ENCODE results near the gene SLC13A3.

Gene SLC13A3

DNA sequence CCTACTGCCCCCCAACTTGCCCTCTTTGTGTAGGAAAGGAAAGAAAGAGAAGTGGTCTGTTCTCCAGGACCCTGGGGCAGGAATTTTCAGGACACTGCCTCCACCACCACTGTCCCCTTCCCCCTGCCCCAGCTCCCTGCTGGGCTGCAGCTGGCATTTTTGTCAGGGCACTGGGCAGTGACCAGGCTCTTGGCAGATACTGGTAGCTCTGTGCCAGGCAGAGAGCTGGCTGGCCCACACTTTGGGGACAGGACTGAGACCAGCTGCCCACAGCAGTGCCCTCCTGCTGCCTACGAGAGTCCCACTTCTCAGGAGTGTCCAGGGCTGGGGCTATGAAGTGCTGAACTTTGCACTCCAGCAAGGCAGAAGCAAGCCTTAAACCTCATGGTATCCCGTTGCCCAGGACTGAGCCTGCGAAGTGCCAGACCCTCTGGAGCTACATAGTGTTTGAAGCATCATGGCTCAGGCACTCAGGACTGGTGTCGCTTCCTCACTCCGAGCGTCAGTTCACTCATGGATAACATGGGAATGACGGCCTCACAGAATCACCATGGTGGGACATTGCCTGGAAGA is 19.3 kb downstream of the SLC13A3 start:
- no peak for DNase-seq

DNA sequence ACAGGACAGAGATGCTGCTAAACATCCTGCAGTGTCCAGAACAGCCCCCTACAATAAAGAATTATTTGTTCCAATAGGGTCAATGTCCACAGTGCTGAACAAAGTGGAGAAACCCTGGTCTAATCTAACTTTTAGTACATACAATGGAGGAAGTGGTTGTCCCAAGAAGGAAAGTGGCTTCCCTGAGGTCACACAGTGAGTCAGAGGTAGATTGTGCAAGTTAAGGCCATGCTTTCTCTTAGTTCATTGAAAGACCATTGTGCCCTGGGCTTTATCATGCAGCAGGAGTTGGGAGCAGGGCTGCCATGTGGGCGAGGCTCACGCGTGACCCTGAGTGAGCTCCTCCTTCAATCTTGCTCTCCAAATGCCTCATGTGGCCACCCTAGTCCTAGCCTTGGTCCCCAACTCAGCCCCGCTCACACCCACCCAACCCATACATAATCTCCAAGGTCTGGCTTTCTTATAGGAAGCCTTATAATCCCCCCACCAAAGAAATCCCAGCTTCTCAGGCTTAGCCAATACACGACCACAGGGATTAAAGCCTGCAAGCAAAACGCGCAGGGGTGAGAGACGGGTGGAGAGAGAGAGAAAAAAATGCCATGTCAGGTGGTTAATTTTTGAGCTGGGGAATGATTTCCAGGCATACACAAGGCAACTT is 19.9 kb downstream of the SLC13A3 start:
- DNase-seq = no peak

DNA sequence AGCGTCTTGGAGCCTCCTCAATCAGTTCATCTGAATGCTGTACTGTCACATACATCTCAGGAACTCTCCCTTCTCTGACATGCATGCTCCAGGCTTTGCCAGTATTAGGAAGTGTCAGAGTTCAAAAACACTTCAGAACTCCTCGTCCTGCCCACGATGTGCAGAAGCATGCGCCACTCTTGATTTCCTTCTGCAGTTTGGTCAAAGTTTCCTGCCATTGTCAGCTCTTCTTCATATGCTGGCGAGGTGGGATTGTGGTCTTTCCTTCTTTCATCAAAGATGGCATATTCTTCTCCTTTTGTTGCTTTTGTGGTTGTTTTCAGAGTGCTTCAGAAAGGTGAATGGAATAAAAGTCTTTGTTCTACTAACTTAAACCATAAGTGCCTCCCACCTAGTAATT is 21.0 kb downstream of the SLC13A3 start:
- no peak for DNase-seq

DNA sequence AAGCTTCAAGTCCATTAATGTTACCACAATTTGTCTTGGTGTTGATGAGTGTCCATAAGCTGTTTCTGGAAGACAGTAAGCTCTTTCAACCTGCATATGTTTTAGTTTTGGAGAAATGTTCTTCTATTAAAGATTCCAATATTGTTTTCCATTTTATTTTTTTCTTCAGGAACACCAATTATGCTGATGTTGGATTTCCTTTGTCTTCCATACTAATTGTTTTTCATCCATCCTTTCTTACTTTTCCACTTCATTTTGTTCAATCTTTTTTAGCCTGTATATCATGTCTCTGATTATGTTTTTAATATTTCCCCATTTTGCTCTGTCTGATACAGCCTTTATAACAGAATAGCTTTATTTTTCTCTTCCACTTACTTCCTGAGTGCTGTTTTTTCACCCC is 21.9 kb downstream of the SLC13A3 start:
- DNase-seq = no peak

DNA sequence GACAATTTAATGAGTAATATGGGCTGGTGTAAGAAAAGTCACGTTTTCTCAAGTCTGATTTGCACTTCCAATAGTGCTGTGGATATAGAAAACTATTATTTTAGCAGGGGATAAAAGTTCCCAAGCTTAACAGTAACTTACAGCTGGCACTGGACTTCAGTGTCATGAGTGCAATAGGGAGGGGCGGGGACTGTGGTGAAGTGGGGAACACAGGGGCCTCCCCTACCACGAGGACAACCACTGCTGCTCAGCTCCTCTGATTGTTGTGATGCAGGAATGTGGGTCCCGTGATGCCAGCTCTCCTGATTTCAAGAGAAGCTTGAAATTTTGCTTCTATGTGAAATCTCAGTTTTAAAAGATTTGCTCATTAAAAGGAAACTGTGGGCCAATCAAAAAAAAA is 24.0 kb downstream of the SLC13A3 start:
- no peak for DNase-seq

DNA sequence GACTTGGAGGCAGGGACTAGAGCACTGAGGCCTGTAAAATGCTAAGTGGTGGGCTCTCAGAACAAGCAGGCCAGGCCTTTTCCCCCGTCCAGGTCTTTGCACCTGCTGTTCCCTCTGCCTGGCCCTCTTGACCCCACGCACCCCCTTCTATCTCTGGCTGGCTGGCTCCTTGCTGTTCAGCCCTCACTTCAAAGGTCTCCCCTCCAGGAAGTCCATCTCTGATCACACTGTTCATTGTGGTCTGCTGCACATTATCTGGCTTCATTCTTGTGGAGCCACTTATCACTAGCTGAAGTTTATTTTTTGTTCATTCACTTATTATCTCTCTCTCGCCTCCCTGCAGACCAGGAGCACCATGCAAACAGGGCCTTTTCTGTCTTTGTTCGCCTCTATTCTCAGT is 24.5 kb downstream of the SLC13A3 start:
- no peak for DNase-seq

DNA sequence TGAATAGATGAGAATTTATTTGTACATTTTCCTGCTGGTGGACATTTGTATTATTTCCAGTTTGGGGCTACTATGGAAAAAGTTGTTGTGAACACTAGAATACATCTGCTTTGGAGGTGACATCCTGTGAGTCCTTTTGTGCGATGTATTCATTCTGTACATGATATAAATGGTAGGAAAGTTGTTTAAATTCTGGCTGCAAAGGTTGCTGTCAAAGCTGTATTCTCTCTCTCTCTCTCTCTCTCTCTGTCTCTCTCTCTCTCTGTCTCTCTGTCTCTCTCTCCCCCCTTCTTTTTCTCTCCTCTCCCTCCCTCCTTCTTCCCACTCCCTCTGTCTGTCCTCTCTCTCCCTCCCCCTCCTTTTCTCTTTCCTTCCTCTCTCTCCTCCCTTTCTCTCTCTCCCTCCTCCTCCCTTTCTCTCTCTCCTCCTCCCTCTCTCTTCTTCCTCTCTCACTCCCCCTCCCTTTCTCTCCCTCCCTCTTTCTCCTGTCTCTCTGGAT is 25.3 kb downstream of the SLC13A3 start:
- DNase-seq = no peak

DNA sequence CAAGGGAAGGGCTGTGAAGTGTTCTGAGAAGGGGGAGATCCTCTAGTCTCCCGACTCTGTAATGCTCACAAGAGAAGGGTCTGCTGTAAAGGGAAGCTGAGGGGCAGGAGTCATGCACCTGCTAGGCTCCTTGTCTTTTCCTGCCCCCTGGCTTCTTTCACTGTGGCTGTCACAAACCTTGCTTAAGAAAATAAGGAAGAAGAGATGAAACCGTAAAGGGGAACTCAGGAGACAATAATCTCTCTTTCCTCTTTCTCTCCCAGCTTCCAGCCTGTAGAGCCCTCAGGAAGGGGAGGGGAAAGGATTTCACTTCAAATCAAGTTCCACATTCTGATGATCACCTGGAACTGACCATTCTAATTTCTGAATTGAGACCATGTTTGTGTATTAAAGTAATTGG is 26.3 kb downstream of the SLC13A3 start:
- no peak for DNase-seq

DNA sequence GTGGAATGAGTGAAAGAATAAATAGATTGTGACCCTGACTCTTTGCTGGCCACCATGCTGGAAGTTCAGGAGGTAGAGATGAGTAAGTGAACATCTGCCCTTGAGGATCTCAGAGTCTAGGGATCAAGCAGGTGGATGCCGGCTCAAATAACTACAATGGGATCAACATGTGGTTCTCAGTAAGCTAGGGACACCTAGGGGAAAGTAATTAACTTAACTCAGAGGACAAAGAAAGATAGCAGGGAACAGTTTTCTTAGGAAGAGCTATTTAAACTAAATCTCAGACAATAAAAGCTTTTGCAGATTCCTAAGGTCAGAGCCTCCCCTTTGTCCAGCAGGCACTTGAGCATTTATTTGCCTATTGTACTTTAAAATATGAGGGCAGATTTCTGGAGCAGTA is 29.1 kb downstream of the SLC13A3 start:
- DNase-seq = no peak

DNA sequence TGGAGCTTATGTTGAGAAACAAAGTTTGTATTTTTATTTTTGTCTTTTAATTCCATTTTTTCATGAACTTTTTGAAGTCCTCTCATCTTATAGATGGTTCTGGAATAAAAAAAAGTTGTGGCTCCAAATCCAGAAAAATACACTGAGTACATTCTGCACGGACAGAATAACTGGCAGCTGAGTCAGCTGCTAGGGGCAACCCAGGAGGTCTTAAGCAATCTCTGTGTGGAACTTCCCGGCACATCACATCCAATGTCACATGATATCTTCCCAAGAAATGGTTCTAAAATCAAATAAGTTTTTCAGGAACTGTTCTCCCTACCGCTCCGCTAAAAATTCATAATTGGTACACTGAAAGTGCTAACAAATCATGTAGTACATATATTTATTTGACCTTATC is 29.8 kb downstream of the SLC13A3 start:
- DNase-seq = no peak

DNA sequence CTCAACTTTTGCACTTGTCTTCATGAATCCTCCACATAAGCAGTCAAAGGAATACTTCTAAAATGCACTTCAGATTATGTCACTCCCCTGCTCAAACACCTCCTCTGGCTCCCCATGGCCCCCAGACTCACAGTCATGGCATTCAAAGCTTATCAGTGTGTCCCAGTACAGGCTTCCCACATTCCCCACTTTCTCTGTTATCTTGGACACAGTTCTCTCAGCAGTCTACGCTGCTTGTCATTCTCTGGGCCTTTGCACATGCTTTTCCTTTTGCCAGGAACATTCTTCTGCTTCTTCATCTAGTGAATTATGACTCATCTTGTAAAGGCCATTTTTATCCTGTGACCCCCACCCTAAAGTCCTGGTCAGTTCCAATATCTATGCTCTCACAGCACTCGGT is 31.8 kb downstream of the SLC13A3 start:
- no peak for DNase-seq

DNA sequence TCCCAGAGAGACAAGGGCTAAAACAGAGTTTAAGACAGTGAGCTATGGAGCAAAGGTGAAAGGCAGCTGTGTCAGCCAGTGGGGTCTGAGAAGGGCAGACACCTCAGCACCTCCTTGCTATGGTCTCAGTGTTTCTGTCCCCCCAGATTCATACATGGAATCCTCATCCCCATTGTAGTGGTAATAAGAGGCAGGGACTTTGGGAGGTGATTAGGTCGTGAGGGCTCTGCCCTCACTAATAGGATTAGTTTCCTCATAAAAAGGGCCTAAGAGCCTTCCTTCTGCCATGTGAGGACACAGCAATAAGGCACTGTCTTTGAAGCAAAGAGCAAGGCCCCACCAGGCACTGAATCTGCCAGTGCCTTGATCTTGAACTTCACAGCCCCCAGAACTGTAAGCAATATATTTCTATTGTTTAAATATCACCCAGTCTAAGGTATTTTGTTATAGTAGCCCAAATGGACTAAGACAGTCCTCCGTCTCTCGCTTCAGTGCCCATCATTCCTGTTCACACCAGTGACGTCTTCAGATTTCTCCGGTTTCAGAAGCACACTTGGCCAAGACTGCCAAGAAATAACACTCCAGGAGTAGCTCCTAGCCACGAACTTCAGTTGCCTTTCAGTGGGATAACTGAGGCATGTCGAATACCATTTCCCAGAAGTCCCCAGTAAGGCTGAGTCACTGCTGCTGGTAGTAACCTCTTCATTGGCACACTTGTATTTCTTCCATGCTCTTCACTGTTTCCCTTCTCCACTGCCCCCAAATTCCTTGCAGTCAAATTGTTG is 32.8 kb downstream of the SLC13A3 start:
- no peak for DNase-seq

DNA sequence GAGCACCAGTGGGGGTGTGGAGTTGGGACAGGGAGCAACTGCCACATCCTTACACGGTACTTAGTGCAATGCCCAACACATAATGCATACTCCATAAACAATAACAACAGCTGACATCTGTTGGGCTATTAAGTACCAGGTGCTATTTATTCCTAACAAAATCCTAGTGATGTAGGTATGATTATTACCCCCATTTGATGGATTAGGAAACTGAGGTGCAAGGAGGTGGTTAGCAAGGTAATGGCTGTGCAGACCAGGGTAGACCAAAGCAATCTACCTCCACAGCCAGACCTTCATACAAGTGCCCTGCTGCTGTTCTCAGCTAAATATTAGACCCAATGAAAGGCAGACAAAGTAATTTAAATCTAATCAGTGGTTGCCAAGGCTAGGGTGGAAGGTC is 36.8 kb downstream of the SLC13A3 start:
- no peak for DNase-seq

DNA sequence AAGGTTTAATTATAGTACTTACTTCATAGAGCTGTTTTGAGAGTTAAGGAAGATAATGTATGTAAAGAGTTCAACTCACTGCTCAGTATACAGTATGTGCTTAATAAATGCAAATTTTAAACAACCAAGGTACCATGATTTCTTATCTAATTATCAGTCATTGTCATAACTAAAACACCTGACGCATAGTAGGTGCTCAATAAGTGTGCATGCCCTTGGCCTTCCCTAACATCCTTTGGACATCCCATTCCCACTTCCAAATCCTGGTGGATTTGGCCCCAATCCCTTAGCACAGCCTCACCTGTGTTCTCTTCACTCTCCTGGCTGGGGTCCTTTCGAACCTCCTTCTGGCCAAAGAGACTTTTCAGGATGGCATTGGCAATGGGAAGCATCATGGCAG is 41.1 kb downstream of the SLC13A3 start:
- no peak for DNase-seq

DNA sequence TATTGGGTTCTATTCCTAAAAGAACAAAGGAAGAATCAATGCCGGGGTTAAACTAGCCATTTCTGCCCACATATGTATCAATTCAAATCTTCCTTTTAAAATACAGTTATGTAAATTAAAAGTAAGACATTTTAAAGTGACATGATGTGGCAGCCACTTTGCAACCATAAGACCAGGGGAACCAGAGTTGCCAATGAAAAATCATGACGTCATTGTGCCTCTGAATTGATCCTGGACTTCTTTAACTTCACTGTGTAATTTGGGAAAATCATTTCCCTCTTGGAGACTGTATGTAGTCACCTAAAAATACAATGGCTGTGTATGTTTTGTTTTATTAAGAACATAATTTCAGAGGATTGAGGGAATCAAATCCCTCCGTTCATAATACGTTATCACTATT is 42.2 kb downstream of the SLC13A3 start:
- no peak for DNase-seq

DNA sequence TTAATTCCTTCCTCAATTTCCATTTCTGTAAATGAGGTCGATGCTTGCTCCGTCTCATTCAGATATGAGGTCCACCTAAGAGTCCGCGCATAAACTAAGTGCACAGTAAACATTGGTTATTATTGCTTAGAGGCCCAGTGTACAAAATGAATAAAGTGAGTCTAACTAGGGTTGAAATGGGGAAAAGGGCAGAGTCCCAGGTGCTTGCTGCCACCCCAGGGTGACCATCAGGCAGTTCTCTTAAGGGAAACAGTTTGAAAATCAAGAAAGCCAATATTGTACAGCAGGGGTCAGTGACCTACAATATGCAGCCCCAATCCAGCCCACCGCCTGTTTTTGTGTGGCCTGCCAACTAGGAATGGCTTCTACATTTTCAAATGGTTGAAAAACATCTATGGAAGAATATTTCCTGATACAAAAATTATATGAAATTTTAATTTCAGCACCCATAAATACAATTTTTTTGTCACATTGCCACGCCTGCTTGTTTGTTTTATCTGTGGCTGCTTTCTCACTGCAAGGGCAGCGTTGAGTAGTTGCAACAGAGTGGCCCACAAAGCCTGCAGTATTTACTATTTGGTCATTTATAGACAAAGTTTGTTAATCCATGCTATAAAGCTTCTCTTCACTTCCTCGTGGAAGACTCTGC is 43.3 kb downstream of the SLC13A3 start:
- no peak for DNase-seq

DNA sequence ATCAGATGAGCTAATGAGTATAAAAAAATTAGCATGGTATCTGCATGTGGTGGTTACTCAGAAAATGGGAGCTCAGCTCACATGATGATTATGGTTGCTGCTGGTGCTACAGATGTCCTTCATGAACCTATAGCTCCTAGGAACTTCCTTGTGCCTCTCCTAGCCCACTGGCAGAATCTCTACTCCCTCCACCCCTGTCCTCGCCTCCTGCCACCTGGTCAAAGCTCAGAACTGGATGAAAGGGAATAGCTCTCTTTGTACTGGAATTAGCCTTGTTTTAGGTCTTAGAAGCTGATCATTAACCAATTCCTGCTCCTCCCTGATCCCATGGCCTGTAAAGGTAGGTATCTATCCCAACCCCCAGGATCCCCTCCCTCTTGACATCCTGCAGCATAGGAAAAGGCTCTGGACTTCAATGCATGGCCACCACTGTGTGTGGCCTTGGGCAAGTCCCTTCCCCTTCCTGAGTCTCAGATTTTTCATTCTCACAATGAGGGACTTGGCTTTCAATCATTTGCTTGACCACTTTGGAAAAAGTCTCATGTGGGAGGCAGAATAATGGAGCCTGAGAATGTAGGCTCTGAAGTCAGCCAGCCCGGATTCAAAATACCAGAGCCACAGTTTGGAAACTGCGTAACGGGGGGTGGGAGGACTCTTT is 43.9 kb downstream of the SLC13A3 start:
- no peak for DNase-seq

DNA sequence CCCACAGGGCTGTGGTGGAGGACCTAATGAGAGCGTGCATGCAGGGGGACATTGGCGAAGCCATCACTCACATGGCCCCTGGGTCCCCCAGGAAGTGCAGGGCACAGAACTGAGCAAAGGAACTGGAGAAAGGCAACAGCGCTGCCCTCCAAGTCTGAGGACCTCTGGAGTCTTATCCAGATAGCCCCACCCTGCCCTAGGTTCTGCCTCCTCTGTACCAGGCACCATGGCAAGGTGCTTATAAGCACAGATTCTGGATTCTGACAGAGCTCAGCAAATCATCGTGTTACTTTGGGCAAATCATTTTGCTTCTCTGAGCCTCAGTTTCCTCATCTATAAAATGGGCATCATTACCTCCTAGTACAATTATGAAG is 44.5 kb downstream of the SLC13A3 start:
- no peak for DNase-seq

DNA sequence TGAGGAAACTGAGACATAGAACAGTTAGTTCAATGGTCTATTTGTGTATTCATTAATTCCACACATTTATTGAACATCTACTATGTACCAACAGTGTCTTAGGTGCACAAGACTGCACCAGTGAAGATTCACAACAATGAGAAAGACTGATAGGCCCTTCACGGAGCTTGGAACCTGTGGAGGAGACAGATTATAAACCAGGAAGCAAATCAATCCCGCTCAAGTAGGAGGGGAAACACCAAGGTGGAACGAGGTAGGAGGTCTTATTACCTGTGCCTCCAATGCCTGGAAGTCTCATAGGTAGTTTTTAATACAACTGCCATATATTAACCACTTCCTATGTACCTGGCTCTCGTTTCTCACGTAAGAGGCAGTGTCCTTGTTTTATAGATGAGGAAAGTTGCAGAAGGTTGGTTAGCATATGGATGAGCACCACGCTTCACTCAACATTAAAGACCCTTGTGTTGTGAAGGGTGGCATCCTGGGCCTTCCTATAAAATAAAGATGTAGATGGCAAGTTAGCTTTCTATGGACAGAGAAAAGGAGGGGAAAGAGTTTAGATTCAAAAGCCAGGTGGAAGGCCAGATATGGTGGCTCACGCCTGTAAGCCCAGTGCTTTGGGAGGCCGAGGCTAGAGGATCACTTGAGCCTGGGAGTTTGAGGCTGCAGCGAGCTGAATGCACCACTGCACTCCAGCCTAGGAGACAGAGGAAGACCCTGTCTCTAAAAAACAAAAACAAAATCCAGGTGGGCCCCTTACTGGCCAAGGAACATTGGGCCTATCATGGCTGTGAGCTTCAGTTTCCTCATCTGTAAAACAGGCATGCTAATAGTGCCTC is 45.1 kb downstream of the SLC13A3 start:
- DNase-seq = no peak

DNA sequence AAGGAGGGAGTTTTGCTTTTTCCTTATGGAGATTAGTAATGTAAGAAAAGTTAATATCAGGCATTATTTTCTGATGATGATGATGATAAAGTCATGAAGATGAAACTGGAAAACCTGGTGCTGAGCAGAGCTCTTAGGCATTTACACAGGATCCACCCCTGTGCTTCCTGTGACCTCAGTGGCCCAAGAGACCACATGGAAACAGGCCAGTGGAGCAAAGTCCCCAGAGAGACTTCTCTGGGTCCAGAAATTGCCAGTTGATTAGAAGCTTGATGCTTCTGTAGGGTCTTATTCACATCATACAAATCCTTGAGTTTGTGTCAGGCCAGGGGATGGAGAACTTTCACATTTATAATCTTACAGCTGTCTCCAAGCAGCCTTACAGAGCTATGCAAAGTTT is 46.1 kb downstream of the SLC13A3 start:
- no peak for DNase-seq

DNA sequence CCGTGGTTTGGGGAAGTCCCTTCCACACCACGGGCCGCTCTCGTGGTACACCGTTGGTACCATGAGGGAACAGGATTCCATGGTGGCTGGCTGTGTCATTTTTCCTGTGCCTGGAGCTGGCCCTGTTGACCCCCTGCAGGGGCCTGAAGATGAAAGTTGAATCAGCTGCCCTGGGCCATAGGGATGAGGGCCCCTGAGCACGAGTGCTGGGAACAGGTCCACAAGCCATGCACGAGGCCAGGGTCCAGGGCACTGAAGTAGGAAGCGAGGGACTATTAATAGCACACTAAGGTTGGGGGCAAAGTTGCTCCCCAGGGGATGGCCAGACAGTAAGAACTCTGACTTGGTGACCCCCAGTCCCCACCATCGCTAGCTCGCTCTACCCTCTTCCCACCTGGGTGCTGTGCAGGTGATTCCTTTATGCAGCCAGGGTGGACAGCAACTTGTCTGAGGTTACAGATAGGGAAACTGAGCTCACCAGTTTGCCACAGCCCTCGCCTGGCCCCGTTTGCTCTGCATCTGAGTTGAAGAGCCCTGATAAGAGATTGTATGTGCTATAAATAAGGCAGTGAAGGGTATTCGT is 46.6 kb downstream of the SLC13A3 start:
- DNase-seq = no peak

DNA sequence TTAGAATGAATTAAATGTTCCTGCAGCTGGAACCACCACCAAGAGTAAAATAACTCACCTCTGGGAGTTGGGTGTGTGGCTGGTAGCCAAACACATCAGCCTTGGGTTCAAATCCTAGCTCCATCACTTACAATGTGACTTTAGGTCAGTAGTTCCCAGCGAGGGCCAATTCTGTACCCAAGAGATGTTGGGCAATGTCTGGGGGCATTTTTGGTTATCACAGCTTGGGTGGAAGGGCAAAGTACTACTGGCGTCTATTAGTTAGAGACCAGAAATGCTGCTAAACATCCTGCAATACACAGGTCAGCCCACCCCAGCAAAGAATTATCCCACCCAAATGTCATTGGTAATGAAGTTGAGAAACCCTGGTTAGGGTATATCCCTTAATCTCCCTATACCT is 48.8 kb downstream of the SLC13A3 start:
- DNase-seq = no peak

Measured in effector CD8-positive, alpha-beta T cell (primary cell).